Measurements from ENCODE around the gene MTERF4. TPM values are rescaled to one million over a fixed set of nuclear protein-coding genes. Genes with fewer than 3 reads are reported as not detected.

Gene MTERF4
- total and polyA plus RNA-seq, 8 donors = 14.0 to 36.8 (median 16.8) TPM

- DNase-seq (no peak), ATAC-seq (no peak)
- WGBS, 2 donors = 97 to 99% methylated on average over 4 of the region's 4 CpGs
Measured at GRCh38 chr2:241084856-241085444, 17.1 kb downstream of the MTERF4 start.

GRCh38 chr2:241083091-241083415 is 19.0 kb downstream of the MTERF4 start:
- Histone ChIP-seq H3K27me3 (no peaks in the 10 kb centered on the region), H3K9me3 (no peaks in the 10 kb centered on the region), H3K27ac (no peak overlapping the region), H3K4me1 (no peaks in the 10 kb centered on the region), H3K36me3 (peaks cover 0 to 19% (median 9%) of the 10 kb centered on the region in 3 donors), H3K4me3 (no peak overlapping the region)
- intact Hi-C loops (cut with DNase I) = no loop called here
- WGBS, 2 donors = 84 to 89% methylated on average over 5 of the region's 5 CpGs
- ATAC-seq (no peak), DNase-seq (peak in 1 of 6 donors; percentile 7), FAIRE-seq (no peak)
- TF ChIP-seq, protein P1, sequence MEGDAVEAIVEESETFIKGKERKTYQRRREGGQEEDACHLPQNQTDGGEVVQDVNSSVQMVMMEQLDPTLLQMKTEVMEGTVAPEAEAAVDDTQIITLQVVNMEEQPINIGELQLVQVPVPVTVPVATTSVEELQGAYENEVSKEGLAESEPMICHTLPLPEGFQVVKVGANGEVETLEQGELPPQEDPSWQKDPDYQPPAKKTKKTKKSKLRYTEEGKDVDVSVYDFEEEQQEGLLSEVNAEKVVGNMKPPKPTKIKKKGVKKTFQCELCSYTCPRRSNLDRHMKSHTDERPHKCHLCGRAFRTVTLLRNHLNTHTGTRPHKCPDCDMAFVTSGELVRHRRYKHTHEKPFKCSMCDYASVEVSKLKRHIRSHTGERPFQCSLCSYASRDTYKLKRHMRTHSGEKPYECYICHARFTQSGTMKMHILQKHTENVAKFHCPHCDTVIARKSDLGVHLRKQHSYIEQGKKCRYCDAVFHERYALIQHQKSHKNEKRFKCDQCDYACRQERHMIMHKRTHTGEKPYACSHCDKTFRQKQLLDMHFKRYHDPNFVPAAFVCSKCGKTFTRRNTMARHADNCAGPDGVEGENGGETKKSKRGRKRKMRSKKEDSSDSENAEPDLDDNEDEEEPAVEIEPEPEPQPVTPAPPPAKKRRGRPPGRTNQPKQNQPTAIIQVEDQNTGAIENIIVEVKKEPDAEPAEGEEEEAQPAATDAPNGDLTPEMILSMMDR (IDR thresholded peaks at IDR 0.05) = no peak

More at GRCh38 chr2:241084856-241085444, 17.1 kb downstream of the MTERF4 start:
- no peaks in the 10 kb centered on the region for H3K4me1 ChIP-seq
- intact Hi-C loops (cut with DNase I) = no loop called here
- TF ChIP-seq, protein P1 (IDR thresholded peaks at IDR 0.05) = no peak
- H3K36me3 ChIP-seq = peaks cover 0 to 38% (median 17%) of the 10 kb centered on the region in 3 donors
- no peaks in the 10 kb centered on the region for H3K27me3 ChIP-seq
- no peak overlapping the region for H3K27ac ChIP-seq
- H3K4me3 ChIP-seq = no peak overlapping the region
- FAIRE-seq = no peak
- no peaks in the 10 kb centered on the region for H3K9me3 ChIP-seq

- ATAC-seq (no peak), FAIRE-seq (no peak), DNase-seq (peak in 1 of 6 donors; percentile 6)
- intact Hi-C loops (cut with DNase I) = no loop called here
- H3K36me3 ChIP-seq = peaks cover 0 to 14% (median 3%) of the 10 kb centered on the region in 3 donors
- no peak overlapping the region for H3K27ac ChIP-seq
- WGBS, 2 donors = 81 to 85% methylated on average over 14 of the region's 14 CpGs
- TF ChIP-seq, protein P1 (IDR thresholded peaks at IDR 0.05) = no peak
- no peaks in the 10 kb centered on the region for H3K9me3 ChIP-seq
- H3K4me3 ChIP-seq = no peak overlapping the region
- H3K27me3 ChIP-seq = no peaks in the 10 kb centered on the region
- H3K4me1 ChIP-seq = no peaks in the 10 kb centered on the region
Measured at GRCh38 chr2:241082341-241083090, 19.6 kb downstream of the MTERF4 start.

DNA sequence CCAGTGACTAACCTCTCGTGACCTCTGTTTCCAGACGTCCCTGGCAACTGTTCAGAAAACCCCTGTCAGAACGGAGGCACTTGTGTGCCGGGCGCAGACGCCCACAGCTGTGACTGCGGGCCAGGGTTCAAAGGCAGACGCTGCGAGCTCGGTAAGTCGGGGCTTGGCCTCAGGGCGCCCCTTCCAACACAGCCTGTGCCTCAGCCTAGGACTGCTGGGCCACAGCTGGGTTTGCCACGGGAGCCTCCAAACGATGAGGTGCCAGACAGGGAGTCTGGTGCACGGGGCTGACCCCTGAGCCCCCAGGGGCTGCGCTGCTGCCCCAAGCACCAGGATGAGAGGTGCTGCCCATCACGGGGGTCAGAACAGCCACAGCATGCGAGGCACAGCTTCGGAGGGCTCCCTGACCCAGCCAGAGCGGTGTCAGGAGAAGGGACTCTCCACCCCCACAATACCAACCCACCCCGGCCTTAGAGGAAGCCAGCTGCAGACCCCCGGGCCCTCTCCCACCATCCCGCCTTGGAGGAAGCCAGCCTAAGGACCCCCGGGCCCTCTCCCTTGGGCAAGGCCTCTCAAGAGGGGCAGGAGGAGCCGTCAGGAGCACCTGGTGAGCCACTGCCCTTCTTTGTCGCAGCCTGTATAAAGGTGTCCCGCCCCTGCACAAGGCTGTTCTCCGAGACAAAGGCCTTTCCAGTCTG is 20.3 kb downstream of the MTERF4 start:
- FAIRE-seq = no peak
- DNase-seq = peak in 1 of 6 donors; percentile 54
- WGBS, 2 donors = 73 to 74% methylated on average over 28 of the region's 28 CpGs
- intact Hi-C loops (cut with DNase I) = no loop called here
- H3K27ac ChIP-seq = no peak overlapping the region
- peak in 1 of 4 donors; percentile 11 for ATAC-seq
- no peaks in the 10 kb centered on the region for H3K9me3 ChIP-seq
- no peaks in the 10 kb centered on the region for H3K27me3 ChIP-seq
- no peaks in the 10 kb centered on the region for H3K4me1 ChIP-seq
- H3K36me3 ChIP-seq = peaks cover 0 to 7% (median 0%) of the 10 kb centered on the region in 3 donors
- TF ChIP-seq, protein P1 (IDR thresholded peaks at IDR 0.05) = no peak
- H3K4me3 ChIP-seq = no peak overlapping the region

Measured in pancreas (tissue), 10 donors.